ENCODE results near the gene HSP90AB1.

Gene HSP90AB1

DNA sequence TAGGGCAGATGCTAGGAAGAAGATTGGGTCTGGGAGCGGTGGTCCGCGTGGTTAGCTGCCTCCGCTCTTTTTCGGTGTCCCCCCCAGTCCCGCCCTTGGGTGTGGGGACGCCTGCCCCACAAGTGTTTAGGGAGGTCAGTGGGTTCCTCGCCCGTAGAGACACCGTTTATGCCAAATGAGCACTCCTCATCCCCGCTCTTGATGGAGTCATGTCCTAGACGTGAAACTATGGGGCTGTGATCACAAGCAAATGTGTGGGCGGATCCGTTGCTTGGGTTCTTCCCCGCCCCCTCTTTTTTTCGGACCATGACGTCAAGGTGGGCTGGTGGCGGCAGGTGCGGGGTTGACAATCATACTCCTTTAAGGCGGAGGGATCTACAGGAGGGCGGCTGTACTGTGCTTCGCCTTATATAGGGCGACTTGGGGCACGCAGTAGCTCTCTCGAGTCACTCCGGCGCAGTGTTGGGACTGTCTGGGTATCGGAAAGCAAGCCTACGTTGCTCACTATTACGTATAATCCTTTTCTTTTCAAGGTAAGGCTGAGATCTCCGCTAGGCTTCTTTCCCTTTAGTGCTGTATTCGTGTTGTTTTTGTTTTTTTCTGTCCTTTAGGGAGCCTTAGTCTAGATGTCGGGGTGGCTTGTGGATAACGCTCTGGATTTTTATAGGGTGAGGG lies at the start of gene HSP90AB1:
Gene HSP90AB1, plus strand, starts transcription at position 439 of the 675 bp plus-strand sequence. CDS start 1,529 bp downstream, outside the sequence.
- DNase-seq, result peak; percentile 93

DNA sequence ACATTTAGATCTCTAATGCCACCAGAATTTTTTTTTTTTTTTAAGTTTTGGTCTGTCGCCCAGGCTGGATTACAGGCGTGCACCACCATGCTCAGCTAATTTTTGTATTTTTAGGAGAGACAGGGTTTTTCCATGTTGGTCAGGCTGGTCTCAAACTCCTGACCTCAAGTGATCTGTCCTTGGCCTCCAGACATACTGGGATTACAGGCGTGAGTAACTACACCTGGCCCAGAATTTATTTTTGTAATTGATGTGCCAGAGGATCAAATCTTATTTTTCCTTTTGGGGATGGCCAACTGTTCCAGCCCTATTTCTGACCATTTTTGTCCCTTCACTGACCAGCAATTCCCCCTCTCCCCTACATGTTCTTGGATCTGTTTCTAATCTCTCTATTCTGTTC lies 48.2 kb upstream of the HSP90AB1 start:
- no peak for DNase-seq

GRCh38 chr6:44199883-44200282 lies 47.0 kb upstream of the HSP90AB1 start:
- no peak for DNase-seq

- DNase-seq, result no peak
Observed at GRCh38 chr6:44201200-44201599, 45.7 kb upstream of the HSP90AB1 start.

GRCh38 chr6:44201638-44202303 lies 45.1 kb upstream of the HSP90AB1 start:
- DNase-seq, result no peak

DNA sequence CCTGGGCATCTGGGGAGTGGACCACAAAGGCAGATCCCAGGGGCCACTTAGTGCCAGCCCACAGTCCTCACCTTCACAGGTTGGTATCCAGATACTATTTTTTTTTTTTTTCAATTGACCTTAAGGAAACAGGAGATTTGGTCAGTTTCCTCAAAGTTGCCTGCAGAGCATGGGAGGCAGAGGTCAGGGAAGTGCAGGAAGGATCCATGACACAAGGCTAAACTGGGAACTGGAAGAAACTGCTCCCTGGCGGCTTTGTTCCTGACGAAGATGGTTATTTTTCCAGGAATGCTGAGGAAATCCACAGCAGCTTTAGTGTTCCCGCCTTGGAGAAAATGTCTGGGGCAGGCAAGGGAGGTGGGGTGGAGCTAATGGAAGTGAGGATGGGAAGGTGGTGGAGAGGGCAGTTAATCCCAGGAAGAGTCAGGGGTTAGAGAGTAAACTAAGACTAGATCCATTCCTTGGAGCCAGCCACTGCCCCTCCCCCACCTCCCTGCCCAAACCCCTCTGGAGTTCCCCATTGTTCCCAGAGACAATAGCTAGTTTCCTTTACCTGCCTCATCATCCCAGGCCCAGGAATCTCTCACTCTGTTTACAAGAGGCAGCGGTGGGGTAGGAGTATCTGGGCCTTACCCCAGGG lies 44.4 kb upstream of the HSP90AB1 start:
- no peak for DNase-seq

DNA sequence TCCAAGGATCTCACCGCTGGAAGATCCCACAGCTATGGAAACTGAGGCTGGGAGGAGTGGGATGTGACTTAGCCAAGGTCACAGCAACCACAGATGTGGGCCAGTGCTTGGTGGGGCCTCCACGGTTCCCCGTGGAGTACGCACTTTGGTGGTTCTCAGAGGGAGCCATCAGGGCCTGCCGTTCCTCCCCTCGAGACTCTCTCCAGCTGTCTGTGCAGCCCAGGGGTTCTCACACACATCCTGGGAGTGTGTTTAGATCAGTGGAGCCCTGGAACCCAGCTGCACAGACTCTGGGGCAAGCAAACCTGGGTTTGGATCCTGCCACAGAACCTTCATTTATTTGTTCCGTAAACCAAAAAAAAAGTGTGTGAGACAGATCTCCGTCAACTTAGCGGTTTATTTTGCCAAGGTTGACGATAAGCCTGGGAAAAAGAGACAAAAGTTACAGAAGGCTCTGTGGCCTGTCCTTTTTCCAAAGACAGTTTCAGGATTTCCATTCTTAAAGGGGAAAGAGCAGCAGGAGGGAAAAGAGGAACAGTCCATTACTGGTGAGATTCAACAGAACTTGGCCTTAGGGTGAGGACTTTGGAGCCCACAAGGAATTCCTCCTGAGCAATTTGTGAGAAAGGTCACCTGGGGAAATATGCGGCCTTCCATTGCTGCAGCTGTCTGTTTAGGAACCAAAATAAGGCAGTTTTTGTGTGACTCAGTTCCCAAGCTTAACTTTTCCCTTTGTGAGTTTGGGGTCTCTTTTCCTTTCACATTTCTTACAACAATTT lies 43.7 kb upstream of the HSP90AB1 start:
- DNase-seq, result no peak

- no peak for DNase-seq
Observed at GRCh38 chr6:44203955-44204354, 42.9 kb upstream of the HSP90AB1 start.

DNA sequence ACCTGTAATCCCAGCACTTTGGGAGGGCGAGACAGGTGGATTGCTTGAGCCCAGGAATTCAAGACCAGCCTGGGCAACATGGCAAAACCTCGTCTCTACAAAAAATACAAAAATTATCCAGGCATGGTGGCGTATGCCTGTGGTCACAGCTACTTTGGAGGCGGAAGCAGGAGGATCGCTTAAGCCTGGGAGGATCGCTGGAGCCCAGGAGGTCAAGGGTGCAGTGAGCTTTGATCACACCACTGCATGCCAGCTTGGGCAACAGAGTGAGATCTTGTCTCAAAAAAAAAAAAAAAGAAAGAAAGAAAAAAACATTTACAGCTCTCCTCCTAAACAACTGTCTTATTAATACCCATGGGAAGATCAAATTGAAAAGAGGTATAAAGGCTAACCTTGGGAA lies 38.9 kb upstream of the HSP90AB1 start:
- DNase-seq, result no peak

DNA sequence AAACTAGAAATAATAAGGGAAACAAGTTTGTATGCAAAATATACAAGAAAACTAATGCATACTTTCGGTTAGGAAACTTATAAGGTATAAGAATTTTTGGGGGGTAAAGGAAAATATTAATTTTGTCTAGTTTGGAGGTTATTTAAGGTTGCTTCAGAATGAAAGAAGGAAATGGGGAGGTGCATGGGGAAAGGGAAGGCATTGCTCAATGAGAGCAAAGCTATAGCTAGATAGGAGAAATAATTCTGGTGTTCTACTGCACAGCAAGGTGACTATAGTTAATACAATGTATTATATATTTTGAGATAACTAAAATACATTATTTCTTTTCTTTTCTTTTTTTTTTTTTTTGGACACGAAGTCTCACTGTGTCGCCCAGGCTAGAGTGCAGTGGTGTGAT lies 35.6 kb upstream of the HSP90AB1 start:
- DNase-seq, result no peak

DNA sequence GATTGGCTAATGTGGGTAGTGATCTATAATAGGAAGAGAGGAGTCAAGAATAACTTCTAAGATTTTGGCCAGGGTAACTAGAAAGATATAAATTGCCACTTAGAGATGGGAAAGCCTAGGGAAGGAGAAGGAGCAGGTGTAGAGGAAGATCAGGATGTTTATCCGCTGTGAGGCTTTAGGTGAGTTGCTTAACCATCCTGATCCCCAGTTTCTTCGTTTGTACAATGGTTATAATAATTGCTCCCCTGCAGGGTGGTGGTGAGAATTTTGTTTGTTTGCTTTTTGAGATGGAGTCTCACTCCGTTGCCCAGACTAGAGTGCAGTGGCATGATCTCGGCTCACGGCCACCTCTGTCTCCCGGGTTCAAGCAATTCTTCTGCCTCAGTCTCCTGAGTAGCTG lies 32.6 kb upstream of the HSP90AB1 start:
- no peak for DNase-seq

DNA sequence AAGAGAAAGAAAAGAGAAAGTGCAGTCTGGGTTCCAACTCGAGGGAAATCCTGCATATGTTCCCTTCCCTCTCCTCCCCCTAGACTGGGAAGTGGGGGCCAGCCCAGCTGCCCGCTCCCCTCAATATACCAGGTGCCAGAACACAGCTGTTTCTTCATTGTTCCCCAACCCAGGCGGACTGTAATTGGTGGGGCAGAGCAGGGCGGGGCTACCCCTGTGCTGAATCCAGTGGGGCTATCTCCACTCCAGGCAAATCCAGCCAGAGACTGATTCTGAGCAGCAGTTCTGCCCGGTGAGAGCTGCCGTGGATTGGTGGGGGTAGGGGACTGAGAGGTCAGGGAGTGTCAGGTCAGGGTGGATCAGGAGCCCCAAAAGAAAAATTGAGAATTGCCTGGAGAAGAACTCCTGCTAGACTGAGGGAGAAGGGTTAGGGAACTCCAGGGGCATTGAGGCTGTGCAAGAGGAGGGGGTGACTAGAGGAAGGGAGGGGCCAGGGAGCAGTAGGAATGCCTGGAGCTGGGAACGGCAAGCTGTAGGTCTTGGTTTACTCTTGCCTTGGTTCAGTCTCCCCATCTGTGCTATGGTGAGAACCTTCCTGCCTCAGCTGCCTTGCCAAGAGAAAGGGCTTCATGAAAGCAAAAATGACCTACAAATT lies 30.1 kb upstream of the HSP90AB1 start, which contains the start of gene MYMX:
Gene MYMX, plus strand, starts transcription at position 250 of the 655 bp plus-strand sequence. CDS start 546 bp downstream, outside the sequence.
- DNase-seq, result no peak

DNA sequence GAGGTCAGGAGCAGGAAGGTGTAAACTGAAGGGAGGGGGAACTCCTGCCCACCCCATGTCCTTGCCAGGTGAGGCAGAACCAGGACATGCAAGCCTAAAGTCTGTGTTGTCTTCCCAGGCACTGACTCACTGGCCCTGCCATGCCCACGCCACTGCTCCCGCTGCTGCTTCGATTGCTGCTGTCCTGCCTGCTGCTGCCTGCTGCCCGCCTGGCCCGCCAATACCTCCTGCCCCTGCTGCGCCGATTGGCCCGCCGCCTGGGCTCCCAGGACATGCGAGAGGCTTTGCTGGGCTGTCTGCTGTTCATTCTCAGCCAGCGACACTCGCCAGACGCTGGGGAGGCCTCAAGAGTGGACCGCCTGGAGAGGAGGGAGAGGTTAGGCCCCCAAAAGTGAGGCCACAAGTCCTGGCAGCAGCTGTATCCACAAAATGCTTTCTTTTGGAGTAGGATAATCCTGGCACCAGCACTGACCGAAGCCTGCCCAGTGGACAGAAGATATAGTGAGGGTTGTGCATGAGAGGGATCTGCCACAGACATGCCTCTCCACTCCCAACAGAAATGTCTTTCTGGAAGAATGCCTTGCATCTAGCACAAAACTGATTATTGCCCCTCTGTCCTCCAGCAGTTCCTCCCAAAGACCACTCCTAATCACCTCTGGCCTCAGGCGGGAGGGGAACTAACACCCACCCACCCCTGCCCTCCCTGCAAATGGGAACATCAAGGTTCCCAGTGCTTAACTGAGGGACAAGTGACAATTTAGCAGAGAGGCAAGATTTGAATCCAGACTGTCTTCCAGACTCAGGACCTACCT lies 29.4 kb upstream of the HSP90AB1 start:
- DNase-seq, result no peak

GRCh38 chr6:44219053-44219814 lies 27.7 kb upstream of the HSP90AB1 start:
- no peak for DNase-seq

DNA sequence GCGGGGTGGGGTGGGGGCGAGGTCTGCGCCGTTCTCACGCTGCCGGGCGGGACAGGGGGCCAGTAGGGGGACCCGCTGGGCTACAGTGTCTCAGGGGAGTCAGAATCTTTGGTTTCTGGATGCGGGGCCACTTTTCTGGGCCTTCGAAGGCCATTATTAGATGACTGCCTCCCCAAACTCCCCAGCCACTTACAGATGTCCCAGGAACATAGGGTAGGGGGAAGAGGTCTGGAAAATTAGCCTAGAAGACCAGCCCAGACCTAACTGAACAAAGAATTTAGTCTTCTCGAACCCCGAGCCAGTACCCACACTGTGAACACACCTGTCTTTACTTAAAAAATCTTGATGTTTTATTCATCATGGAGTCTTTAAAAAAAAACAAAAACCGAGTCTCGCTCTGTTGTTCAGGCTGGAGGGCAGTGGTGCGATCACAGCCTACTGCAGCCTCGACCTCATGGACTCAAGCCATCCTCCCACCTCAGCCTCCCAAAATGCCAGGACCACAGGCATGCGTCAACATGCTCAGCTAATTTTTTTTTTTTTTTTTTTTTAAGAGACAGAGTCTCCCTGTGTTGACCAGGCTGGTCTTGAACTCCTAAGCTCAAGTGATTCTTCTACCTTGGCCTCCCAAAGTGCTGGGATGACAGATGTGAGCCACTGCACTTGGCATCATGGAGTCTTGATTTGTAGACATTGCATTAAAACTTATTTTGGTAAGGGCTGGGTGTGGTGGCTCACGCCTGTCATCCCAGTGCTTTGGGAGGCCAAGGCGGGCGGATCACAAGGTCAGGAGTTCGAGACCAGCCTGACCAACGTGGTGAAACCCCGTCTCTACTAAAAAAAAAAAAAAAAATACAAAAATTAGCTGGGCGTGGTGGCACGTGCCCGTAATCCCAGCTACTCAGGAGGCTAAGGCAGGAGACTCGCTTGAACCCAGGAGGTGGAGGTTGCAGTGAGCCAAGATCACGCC lies 26.8 kb upstream of the HSP90AB1 start:
- no peak for DNase-seq

DNA sequence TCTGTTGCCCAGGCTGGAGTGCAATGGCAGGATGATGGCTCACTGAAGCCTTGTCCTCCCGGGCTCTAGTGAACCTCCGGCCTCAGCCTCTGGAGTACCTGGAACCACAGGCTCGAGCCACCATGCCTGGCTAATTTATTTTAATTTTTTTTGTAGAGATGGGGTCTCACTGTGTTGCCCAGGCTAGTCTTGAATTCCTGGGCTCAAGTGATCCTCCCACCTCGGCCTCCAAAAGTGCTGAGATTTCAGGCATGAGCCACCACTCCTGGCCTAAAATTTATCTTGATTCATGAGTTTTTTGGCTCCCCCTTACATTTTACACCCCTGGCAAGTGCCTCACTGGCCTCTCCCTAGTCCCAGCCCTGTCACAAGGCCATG lies 26.0 kb upstream of the HSP90AB1 start:
- no peak for DNase-seq

GRCh38 chr6:44221291-44221960 lies 25.5 kb upstream of the HSP90AB1 start:
- DNase-seq, result peak; percentile 47

GRCh38 chr6:44221961-44222335 lies 25.0 kb upstream of the HSP90AB1 start:
- DNase-seq, result no peak

Data from NK-92 treated with Interleukin-12 subunit alpha and Interleukin-12 subunit beta, amount 100 ng/mL, for 24 hours (cell line).